Neural progenitor cell (in vitro differentiated cells): Measurements from ENCODE around the gene NTN3.

Source experiments
- EZH2 ChIP-seq: fragments of 200-600 bp; sonication (generic); IDR thresholded peaks from 2 replicates; pipeline ENCODE4 v1.6.1; 2017; ENCODE audit warnings: antibody characterized with exemption, mild to moderate bottlenecking, moderate library complexity
- EZH2phosphoT487 ChIP-seq: fragments of 200-600 bp; sonication (generic); IDR thresholded peaks from 2 replicates; pipeline ENCODE4 v1.6.1; 2017; ENCODE audit warnings: antibody characterized with exemption
- TF ChIP-seq, protein P1 (sequence below): fragments of 200-600 bp; sonication (generic); IDR thresholded peaks from 2 replicates; pipeline ENCODE4 v1.5.1; 2017; ENCODE audit warnings: antibody characterized with exemption, mild to moderate bottlenecking

- TF ChIP-seq, protein P1, sequence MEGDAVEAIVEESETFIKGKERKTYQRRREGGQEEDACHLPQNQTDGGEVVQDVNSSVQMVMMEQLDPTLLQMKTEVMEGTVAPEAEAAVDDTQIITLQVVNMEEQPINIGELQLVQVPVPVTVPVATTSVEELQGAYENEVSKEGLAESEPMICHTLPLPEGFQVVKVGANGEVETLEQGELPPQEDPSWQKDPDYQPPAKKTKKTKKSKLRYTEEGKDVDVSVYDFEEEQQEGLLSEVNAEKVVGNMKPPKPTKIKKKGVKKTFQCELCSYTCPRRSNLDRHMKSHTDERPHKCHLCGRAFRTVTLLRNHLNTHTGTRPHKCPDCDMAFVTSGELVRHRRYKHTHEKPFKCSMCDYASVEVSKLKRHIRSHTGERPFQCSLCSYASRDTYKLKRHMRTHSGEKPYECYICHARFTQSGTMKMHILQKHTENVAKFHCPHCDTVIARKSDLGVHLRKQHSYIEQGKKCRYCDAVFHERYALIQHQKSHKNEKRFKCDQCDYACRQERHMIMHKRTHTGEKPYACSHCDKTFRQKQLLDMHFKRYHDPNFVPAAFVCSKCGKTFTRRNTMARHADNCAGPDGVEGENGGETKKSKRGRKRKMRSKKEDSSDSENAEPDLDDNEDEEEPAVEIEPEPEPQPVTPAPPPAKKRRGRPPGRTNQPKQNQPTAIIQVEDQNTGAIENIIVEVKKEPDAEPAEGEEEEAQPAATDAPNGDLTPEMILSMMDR = no peak
- TF ChIP-seq EZH2phosphoT487 (no peak), EZH2 (no peak)
These were observed 16.9 kb downstream of the NTN3 start for GRCh38 chr16:2487903-2488531.
